HG02588 (cell line): ENCODE results near the gene TXNL4A.
"Not testable (repeated sequence)": the region's sequence is repeated elsewhere in the genome, so short reads cannot be mapped to it uniquely, and the experiment has no call there.

ENCODE experiments used
- ATAC-seq: cut with Tn5 transposase; IDR thresholded peaks from one replicate; pipeline ENCODE4 v1.9.1; 2021; ENCODE audit warnings: mild to moderate bottlenecking, moderate library complexity; ENCODE audit not compliant: unreplicated experiment

TXNL4A gene

DNA sequence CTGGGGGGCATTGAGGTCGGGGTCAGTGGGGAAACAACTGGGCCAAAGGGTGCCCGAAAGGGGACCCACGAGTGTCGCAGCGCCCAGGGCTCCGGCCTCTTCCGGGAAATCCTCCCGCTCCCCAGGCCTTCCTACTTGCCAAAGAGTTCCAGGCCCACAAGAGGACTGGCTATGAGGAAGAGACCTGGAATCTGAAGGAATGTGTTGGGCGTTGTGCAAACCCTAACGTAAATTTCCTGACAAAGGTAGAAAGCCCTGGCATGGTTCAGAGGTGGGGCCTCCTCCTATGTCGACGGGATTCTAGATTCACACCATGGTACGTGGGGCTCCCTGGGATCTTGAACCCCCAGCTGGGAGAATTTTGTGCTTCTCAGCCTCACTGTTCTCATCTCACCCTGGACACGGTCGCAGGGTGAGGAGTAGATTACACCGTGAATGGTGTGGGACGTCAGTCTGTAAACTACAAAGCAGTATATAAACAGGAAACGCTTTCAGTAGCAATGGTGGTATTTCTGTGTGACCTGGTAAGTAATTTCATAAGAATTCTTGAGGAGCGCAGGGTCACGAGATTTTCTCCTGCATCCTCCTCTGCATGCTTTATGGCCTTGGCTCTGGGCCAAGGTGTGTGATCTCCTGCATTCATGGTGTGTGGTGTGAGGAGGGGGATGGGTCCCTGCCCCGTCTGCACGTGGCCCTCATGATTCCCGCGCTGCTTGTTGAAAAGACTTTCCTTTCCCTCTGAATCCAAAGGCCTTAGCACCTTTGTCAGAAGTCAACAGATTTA is 23.1 kb downstream of the TXNL4A start:
- no peak for ATAC-seq

DNA sequence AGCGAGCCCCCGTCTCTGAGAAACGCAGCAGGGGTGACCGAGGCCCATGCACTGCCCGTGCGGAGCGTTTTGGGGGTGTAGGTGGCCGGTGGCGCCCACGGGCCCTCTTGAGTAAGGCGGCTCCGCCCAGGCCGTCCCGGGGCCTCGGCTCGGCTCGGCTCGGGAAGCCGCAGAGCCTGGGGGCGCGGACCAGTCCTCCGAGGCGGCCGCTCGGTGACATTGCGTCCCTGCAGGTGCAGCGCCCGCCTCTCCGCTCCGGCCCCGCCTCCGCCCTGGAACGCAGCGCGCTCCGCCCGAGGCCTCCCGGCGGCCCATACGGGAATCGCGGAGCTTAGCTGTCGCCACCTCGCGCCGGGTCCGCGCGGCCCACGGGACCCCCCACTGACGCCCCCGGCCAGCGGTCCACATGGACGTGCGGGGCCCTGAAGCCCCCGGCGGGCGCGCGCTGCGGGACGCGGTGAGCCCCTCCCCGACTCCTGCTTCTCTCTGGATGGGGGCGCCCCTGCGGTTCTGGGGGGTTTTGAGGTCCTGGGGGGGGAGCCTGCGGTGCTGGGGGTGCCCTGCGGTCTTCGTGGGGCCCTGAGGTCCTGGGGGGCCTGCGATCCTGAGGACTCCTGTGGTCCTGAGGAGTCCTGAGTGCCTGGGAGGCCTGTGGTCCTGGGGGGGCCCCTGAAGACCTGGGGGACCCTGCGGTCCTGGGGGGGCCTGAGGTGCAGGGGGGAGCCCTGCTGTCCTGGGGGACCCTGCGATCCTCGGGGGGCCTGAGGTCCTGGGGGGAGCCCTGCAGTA is 23.8 kb downstream of the TXNL4A start, which contains the start of gene HSBP1L1:
HSBP1L1 (plus strand) TSS at position 314 of the 789 bp plus-strand sequence; CDS start at position 407, 93 bp downstream.
- ATAC-seq: peak; percentile 60

DNA sequence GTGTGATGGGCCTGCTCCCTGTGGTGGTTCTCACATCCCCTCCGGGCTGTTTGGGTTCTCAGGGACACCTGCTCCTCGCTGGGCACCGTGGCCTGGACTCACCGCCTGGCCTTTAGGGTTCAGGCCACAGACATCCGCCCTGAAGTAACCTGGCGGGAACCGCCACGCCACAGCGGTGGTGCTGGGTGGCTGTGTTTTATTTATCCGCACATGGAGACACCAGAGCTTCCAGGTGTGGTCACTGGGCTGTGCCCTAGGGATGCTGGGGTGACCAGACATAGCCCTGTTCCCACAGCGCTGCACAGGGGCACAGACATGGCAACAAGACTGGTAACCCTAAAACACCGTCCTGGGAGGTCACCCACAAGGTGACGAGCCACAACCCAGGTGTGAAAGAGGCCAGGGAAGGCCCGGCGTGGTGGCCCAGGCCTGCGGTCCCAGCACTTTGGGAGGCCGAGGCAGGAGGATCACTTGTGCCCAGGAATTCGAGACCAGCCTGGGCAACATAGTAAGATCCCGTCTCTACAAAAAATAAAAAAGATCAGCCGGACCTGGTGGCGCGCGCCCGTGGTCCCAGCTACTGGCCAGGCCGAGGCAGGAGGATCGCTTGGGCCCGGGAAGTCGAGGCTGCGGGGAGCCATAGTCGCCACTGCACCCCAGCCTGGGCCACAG is 24.6 kb downstream of the TXNL4A start:
- ATAC-seq: no peak

DNA sequence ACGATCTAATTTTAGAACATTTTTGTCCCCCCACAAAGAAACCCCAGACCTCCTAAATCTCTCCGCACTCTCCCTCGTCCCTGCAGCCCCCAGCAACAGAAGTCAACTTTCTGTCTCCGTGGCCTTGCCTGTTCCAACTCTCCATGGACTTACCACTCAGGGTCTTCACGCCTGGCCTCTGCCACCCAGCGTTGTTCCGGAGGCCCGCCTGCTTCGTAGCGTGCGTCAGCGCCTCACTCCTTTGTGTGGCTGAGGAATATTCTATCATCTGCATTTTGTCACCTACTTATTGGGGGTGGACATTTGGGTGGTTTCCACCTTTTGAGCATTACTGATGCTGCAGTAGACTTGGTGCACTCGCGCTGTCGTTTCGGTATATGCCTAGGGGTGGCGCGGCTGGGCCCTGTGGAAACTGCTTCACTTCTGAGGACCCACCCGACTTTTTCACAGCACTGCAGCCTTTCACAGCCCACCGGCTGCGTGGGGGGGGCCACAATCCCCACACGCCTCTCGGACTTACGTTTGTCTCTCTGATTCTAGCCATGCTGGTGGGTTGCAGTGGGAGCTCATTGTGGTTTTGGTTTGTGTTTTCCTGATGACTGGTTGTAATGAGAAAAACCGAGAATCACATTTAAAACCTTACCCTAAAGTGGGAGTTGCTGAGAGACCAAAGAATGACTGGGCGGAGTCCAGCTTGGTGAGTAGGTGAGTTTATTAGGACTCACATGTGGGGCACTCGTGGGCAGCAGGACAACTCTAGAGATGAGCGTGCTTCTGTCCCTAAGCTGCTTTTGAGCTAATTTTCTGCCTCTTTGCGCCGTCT is 25.3 kb downstream of the TXNL4A start:
- ATAC-seq: peak; percentile 51

DNA sequence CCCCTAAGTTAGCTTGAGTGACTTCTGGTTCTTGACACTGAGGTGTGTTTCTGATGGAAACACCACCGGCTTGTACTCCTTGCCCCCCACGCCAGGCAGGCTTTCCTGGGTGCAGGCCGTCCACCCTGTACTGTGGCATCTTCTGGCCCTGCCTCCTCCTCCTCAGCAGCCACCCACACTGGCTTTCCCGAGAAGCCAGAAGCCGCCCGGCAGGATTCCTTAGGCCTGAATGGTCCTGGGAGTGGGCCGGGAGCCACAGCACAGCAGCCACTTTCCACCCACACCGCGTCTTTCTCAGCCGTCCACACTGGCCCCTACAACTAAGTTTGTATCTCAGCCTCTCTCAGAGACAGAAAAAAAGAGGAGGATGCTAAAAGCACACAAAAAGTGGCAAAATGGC is 26.1 kb downstream of the TXNL4A start:
- no peak for ATAC-seq

DNA sequence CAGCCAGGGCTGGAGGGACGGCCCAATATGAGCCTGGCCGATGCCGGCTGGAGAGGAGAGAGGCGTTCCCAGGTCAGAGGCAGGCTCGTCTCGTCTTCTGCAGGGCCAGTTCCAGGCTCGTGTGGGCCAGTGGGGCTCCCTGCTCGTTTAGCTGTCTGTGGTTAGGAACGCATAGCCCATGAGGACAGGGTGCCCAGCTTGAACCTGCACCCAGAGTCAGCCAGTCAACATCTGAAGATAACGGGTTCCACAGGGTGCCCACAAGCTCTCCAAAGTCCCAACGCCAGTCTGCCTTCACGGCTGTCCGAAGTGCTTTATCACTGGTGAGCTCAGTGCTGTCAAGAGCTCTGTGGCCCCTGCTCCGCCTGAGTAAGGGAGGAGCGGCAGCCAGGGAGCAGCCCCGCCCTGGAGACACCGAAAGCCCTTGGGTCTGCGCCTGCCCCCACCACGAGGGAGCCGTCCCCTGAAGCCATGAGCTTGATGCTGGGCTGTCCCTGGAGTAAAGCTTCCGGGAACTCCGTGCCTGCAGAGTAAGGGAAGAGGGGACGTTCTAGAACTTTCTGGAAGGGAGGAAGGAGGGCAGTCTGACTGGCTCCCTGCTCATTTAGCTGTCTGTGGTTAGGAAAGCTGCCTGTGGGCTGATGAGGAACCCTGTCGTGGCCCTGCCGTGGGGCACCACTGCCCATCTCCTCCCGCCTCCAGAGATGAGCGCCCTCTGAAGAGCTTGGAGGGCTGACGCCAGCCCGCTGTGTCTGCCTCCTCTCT is 26.7 kb downstream of the TXNL4A start:
- no peak for ATAC-seq

DNA sequence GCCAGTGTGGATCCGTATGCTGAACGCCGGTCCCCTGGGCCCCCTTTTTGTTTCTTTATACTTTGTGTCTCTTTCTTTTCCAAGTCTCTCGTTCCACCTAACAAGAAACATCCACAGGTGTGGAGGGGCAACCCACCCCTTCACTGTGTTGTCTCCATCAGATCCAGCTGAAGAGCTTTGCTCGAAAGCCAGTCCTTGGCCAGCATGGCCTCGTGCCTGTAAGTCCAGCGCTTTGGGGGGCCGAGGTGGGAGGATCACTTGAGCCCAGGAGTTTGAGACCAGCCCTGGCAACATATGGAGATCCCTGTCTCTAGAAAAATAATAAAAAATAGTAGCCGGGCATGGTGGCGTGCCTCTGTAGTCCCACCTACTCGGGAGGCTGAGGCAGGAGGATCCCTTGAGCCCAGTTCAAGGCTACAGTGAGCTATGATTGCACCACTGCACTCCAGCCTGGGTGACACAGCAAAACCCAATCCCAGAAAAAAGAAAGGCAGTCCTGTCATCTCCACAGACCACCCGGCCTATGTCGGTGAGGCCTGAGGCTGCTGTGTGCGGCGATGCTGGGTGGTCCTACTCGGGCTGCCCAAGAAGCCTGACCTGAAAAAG is 27.3 kb downstream of the TXNL4A start:
- ATAC-seq: no peak

DNA sequence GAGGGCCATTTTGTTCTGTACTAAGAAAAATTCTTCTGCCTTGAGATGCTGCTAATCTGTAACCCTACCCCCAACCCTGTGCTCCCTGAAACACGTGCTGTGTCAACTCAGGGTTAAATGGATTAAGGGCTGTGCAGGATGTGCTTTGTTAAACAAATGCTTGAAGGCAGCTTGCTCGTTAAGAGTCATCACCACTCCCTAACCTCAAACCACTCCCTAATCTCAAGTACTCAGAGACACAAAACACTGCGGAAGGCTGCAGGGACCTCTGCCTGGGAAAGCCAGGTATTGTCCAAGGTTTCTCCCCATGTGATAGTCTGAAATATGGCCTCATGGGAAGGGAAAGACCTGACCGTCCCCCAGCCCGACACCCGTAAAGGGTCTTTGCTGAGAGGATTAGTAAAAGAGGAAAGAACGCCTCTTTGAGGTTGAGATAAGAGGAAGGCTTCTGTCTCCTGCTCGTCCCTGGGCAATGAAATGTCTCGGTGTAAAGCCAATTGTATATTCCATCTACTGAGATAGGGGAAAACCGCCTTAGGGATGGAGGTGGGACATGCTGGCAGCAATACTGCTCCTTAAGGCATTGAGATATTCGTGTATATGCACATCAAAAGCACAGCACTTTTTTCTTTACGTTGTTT is 28.1 kb downstream of the TXNL4A start:
- ATAC-seq: not testable (repeated sequence)

DNA sequence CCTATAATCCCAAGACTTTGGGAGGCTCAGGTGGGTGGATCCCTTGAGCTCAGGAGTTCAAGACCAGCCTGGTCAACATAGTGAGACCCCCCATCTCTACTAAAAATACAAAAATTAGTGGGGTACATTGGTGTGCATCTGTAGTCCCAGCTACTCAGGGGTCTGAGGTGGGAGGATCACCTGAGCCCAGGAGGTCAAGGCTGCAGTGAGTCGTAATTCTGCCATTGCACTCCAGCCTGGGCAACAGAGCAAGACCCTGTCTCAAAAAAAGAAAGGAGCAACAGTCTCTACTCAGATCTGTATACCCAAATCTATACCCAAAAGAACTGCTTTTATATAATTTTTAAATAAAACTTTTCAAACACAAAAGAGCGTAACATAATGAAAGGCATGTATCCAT is 29.4 kb downstream of the TXNL4A start:
- no peak for ATAC-seq

DNA sequence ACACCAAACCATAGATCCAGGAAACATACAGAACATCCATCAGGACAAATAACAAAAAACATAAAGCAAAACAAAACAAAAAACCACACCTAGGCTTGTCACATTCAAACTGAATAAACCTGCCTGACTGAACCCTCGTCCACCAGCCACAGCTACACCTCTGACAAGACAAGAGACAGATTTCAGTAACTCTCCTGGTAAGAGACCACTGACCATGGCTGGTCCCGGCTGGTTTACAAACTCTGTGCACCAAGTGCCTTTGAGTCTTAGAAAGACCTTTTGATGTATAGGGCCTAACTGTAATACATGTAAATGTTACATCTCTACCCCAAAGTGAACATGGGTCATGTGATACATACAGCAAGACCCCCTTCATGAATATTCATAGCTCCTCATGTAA is 32.1 kb downstream of the TXNL4A start:
- ATAC-seq: no peak

DNA sequence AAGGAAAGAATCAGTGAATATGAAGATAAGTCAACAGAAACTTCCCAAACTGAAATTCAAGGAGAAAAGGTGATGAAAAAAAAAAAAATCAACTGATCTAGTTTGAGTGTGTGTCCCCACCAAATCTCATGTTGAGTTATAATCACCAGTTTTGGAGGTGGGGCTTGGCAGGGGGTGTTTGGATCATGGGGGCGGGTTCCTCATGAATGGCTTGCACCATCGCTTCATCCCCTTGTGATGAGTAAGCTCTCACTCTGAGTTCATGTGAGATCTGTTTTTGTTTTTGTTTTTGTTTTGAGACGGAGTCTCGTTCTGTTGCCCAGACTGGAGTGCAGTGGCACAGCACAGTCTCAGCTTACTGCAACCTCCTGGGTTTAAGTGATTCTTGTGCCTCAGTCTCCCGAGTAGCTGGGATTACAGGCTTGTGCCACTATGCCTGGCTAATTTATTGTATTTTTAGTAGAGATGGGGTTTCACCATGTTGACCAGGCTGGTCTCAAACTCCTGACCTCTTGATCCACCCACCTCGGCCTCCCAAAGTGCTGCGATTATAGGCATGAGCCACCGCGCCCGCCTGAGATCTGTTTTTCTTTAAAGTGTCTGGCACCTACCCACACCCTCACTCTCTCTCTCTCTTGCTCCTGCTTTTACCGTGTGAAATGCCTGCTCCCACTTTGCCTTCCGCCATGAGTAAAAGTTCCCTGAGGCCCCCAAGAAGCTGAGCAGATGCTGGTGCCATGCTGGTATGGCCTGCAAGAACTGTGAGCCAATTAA is 32.9 kb downstream of the TXNL4A start:
- no peak for ATAC-seq

DNA sequence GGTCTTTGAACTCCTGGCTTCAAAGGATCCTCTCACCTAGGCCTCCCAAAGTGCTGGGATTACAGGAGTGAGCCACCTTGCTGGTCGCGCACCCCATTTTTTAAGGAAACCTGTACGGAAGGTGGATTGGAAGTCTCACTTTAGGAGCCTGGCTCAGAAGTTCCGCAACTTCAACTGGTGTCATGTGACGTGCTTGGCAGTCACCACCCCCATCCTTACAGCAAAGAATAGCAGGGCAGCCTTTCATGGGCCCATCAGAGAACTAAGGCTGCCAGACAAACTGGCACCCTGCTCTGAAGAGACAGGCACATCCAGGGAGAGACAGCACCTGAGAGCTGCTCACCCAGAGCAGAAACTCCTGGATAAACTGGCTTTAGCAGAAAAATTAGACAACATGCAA is 33.6 kb downstream of the TXNL4A start:
- no peak for ATAC-seq

DNA sequence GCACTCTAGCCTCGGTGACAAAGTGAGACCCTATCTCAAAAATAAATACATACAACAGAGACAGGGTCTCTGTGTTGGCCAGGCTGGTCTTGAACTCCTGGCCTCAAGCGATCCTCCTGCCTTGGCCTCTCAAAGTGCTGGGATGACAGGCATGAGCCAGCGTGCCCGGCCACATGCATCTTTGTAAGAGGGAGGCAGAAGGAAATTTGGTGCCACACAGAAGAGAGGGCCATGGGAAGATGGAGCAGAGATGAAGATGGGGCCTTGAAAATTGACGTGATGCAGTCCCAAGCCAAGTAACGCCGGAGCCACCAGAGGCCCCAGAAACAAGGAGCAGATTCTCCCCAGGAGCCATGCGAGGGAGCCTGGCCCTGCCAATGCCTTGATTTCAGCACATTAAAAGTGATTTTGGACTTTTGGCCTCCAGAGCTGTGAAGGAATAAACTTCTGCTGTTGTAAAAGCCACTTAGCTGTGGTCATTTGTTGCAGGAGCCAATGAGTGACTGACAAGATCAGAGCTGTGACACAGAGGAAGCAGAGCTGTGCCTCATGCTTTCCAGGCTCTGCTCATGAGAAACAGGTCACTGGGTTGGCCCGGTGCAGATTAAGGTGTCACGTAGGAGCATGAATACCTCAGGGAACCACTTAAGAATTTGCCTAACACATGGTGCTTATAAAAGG is 34.3 kb downstream of the TXNL4A start:
- no peak for ATAC-seq

DNA sequence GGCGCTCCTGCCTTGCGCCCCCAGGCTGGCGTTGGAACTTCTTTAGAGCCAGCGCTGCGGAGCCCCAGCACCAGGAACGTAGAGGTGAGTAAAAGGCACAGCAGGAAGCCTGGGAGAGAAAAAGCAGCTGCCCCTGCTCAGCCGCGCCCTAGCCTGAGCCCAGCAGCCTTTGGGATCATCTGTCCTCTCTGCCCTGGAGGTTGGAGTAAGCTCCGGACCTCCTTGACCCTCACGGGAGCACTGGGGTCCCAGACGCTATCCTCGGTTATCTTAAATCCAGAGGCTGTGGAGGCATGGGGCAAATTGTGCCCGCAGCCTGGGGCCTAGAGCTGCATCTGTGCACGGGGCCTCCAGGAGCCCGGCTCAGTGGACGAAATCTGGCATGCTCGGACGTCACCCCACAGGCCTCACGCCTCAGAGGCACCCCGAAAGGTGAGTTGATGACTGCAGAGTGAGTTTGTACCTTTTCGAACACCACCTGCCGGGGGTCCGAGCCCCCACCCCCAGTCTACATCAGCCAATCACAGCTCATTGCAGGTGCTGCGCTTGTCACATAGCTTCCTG is 35.3 kb downstream of the TXNL4A start:
- no peak for ATAC-seq

DNA sequence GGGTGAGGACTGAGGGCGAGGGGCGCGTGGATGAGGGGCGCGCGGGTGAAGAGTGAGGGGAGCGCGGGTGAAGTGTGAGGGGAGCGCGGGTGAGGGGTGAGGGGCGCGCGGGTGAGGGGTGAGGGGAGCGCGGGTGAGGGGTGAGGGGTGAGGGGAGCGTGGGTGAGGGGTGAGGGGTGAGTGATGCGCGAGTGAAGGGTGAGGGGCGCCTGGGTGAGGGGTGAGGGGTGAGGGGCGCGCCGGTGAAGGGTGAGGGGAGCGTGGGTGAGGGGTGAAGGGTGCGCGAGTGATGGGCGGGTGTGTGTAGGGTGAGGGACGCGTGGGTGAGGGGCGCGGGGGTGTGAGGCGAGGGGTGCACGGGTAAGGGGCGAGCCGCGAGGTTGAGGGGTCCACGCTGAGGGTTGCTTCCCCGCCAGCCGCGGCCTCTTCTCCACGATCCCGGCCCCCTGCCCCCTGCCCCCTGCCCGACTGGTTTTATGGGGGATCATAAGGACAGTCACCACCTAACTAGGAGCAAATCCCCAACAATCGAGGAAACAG is 35.8 kb downstream of the TXNL4A start:
- no peak for ATAC-seq

DNA sequence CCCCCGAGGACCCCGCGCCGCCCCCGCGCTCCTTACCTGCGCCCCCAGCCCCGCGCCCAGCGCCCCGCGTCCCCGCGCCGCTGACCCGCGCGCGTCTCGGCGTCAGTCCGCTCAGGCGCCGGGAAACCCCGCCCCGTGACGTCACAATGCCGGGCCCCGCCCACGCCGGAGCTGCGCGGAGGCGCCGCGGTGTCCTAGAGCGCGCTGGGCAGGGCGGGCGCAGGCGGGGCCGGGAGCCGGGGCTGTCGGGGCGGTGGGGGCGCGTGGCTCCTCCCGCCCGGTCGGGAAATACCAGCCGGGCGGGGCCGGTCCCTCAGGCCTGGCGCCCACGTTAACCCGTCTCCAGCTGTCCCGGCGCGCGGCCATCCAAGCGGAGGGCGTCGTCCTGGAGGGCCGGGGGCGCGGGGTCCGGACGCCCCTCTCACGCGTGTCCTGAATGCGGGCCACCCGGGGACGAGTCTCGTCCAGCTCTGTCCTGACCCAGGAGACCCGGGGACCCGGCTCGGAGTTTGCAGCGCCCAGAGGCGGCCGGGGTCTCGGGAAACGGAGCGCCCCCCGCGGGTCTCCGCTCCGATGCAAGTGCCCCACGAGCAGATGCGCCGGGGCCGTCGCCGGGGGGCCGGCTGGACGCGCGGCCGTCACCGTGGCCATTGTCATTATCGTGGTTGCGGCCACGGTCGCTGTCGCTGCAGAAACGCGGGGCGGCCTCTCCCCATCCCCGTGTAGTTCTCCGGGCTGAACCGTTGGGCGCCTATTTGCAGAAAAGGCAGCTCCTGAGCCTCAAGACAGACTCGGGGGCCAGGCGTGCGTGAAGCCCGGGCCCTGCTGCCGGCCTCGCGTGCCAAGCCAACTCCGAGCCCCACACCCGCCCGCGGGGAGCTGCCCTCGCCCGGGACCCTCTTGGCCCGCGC is 36.6 kb downstream of the TXNL4A start, which contains the start of gene SLC66A2:
SLC66A2 (minus strand) TSS at position 109 of the 911 bp plus-strand sequence. CDS start 727 bp downstream, outside the sequence.
- ATAC-seq: peak; percentile 82
